ENCODE data around the gene GALNT10.

The GALNT10 gene

GRCh38 chr5:154179846-154180710 lies 10.5 kb upstream of the GALNT10 start:
- DNase-seq, result peak; percentile 69

- DNase-seq, result no peak
These were observed 9.4 kb upstream of the GALNT10 start for GRCh38 chr5:154181161-154181560.

GRCh38 chr5:154189256-154189818 lies 1.2 kb upstream of the GALNT10 start:
- no peak for DNase-seq

GRCh38 chr5:154189819-154190594 lies 526 bp upstream of the GALNT10 start:
- DNase-seq, result peak; percentile 92

- DNase-seq, result no peak
These were observed 1.1 kb downstream of the GALNT10 start for GRCh38 chr5:154191467-154192261.

GRCh38 chr5:154193283-154193682 lies 2.8 kb downstream of the GALNT10 start:
- no peak for DNase-seq

- no peak for DNase-seq
These were observed 3.2 kb downstream of the GALNT10 start for GRCh38 chr5:154193701-154194121.

GRCh38 chr5:154194345-154195329 lies 4.1 kb downstream of the GALNT10 start:
- DNase-seq, result no peak

- DNase-seq, result no peak
These were observed 5.7 kb downstream of the GALNT10 start for GRCh38 chr5:154196281-154196680.

- DNase-seq, result no peak
These were observed 6.6 kb downstream of the GALNT10 start for GRCh38 chr5:154196955-154197652.

GRCh38 chr5:154197801-154198491 lies 7.4 kb downstream of the GALNT10 start:
- DNase-seq, result no peak

- no peak for DNase-seq
These were observed 8.2 kb downstream of the GALNT10 start for GRCh38 chr5:154198611-154199230.

- no peak for DNase-seq
These were observed 8.7 kb downstream of the GALNT10 start for GRCh38 chr5:154199263-154199662.

GRCh38 chr5:154199671-154200220 lies 9.2 kb downstream of the GALNT10 start:
- peak; percentile 20 for DNase-seq

GRCh38 chr5:154200221-154200620 lies 9.7 kb downstream of the GALNT10 start:
- no peak for DNase-seq

GRCh38 chr5:154201108-154201769 lies 10.7 kb downstream of the GALNT10 start:
- no peak for DNase-seq

- DNase-seq, result no peak
These were observed 12.1 kb downstream of the GALNT10 start for GRCh38 chr5:154202379-154203260.

Data from RPMI8226 (cell line).